ENCODE data around the gene DUSP22. TPM values are rescaled to one million over a fixed set of nuclear protein-coding genes. Genes with fewer than 3 reads are reported as not detected.

DUSP22 gene
- polyA plus RNA-seq, 4 donors, result 22.2 to 23.2 (median 22.8) TPM

- DNase-seq (ENCODE audit: low read depth in 4 of 4, low spot score in 3 of 4), result no peak
Measured at GRCh38 chr6:308307-308706, 16.0 kb downstream of the DUSP22 start.

- no peak for DNase-seq (ENCODE audit: low read depth in 4 of 4, low spot score in 3 of 4)
Measured at GRCh38 chr6:308768-309167, 16.5 kb downstream of the DUSP22 start.

GRCh38 chr6:309947-310346 lies 17.7 kb downstream of the DUSP22 start:
- DNase-seq (ENCODE audit: low read depth in 4 of 4, low spot score in 3 of 4), result no peak

GRCh38 chr6:310671-311070 lies 18.4 kb downstream of the DUSP22 start:
- no peak for DNase-seq (ENCODE audit: low read depth in 4 of 4, low spot score in 3 of 4)

- DNase-seq (ENCODE audit: low read depth in 4 of 4, low spot score in 3 of 4), result no peak
Measured at GRCh38 chr6:311679-312220, 19.5 kb downstream of the DUSP22 start.

GRCh38 chr6:313087-313486 lies 20.8 kb downstream of the DUSP22 start:
- no peak for DNase-seq (ENCODE audit: low read depth in 4 of 4, low spot score in 3 of 4)

- no peak for DNase-seq (ENCODE audit: low read depth in 4 of 4, low spot score in 3 of 4)
Measured at GRCh38 chr6:313917-314316, 21.6 kb downstream of the DUSP22 start.

- DNase-seq (ENCODE audit: low read depth in 4 of 4, low spot score in 3 of 4), result no peak
Measured at GRCh38 chr6:314377-314776, 22.1 kb downstream of the DUSP22 start.

GRCh38 chr6:315226-315625 lies 22.9 kb downstream of the DUSP22 start:
- DNase-seq (ENCODE audit: low read depth in 4 of 4, low spot score in 3 of 4), result no peak

- no peak for DNase-seq (ENCODE audit: low read depth in 4 of 4, low spot score in 3 of 4)
Measured at GRCh38 chr6:315921-316752, 23.9 kb downstream of the DUSP22 start.

GRCh38 chr6:316753-317038 lies 24.4 kb downstream of the DUSP22 start:
- DNase-seq (ENCODE audit: low read depth in 4 of 4, low spot score in 3 of 4), result no peak

- no peak for DNase-seq (ENCODE audit: low read depth in 4 of 4, low spot score in 3 of 4)
Measured at GRCh38 chr6:317060-317447, 24.8 kb downstream of the DUSP22 start.

GRCh38 chr6:317448-318144 lies 25.3 kb downstream of the DUSP22 start:
- no peak for DNase-seq (ENCODE audit: low read depth in 4 of 4, low spot score in 3 of 4)

GRCh38 chr6:318243-318890 lies 26.1 kb downstream of the DUSP22 start:
- no peak for DNase-seq (ENCODE audit: low read depth in 4 of 4, low spot score in 3 of 4)

- no peak for DNase-seq (ENCODE audit: low read depth in 4 of 4, low spot score in 3 of 4)
Measured at GRCh38 chr6:319177-320131, 27.2 kb downstream of the DUSP22 start.

GRCh38 chr6:320351-321157 lies 28.3 kb downstream of the DUSP22 start:
- DNase-seq (ENCODE audit: low read depth in 4 of 4, low spot score in 3 of 4), result no peak

GRCh38 chr6:321158-321438 lies 28.8 kb downstream of the DUSP22 start:
- no peak for DNase-seq (ENCODE audit: low read depth in 4 of 4, low spot score in 3 of 4)

- DNase-seq (ENCODE audit: low read depth in 4 of 4, low spot score in 3 of 4), result no peak
Measured at GRCh38 chr6:321536-322258, 29.4 kb downstream of the DUSP22 start.

- DNase-seq (ENCODE audit: low read depth in 4 of 4, low spot score in 3 of 4), result no peak
Measured at GRCh38 chr6:322259-322930, 30.1 kb downstream of the DUSP22 start.

Data from left renal pelvis (tissue), 4 donors.